ENCODE results near the gene TSC22D3.

DNA sequence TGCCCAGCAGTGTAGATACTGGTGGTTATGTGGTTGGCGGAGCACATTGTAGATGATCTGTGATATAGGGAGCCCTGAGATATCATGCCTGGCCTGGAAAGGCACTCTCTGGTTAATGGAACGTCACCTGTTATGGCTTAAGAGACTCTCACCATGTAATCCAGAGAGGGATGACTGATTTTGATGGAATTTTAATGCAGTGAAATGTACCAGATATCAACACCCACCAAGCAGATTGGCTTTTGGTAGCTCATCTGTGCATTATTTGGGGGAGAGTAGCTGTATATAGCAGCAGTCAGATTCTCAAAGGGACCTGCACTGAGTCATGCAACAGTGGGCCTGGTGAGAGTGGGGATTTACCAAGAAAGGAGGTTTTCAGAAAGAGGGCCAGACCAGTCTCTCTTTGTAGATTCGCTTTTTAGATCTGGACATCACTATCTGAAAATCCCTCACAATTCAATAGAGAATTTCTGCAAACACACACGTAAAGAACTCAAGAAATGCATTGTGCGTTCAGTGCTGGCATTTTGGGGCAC is 17.3 kb downstream of the TSC22D3 start:
- no peak for TF ChIP-seq POLR2AphosphoS5 (IDR thresholded peaks at IDR 0.05; ENCODE audit: low read depth, low read length)
- TF ChIP-seq REST (IDR thresholded peaks at IDR 0.05; ENCODE audit: insufficient read depth in 1 of 2, low read depth in 2 of 2, low read length in 2 of 2): no peak
- TF ChIP-seq TAF1 (IDR thresholded peaks at IDR 0.05; ENCODE audit: borderline replicate concordance, insufficient read depth, low read length): no peak
- no peak for TF ChIP-seq SIN3A (IDR thresholded peaks at IDR 0.05; ENCODE audit: borderline replicate concordance, insufficient read depth, low read length)

Data from PFSK-1 (cell line).